Kidney epithelial cell (primary cell): ENCODE measurements around the gene SLX4. TPM values are rescaled to one million over a fixed set of nuclear protein-coding genes. Genes with fewer than 3 reads are reported as not detected.

Source experiments
- DNase-seq: peaks from one replicate; pipeline ENCODE4 v3.0.0-alpha.2; 2010; ENCODE audit warnings: low read depth
- H3K27me3 ChIP-seq: 2 replicates; pipeline ENCODE4 v1.6.0; 2011; ENCODE audit warnings: low read length; ENCODE audit not compliant: control insufficient read depth, insufficient read depth
- H3K36me3 ChIP-seq: 2 replicates; pipeline ENCODE4 v1.5.1; 2011; ENCODE audit warnings: low read length; ENCODE audit not compliant: control insufficient read depth, insufficient read depth
- H3K4me3 ChIP-seq: 2 replicates; pipeline ENCODE4 v1.5.1; 2011; ENCODE audit warnings: low read depth, mild to moderate bottlenecking, control low read depth, low read length
- total RNA-seq: library from RNA; depleted of rRNA; stranded (reverse); fragments of >200 nt; gene quantifications from 2 replicates; pipeline ENCODE4 v1.2.3, GENCODE V29; 2015
- TF ChIP-seq, protein P1 (sequence below): IDR thresholded peaks from 2 replicates; pipeline ENCODE4 v1.5.1; 2011; ENCODE audit warnings: mild to moderate bottlenecking, moderate library complexity, low read length, control low read depth, inconsistent platforms; ENCODE audit not compliant: insufficient read depth, poor library complexity, severe bottlenecking

SLX4 gene
- total RNA-seq, 1 donor from 2014 or later, result 6.4 TPM

DNA sequence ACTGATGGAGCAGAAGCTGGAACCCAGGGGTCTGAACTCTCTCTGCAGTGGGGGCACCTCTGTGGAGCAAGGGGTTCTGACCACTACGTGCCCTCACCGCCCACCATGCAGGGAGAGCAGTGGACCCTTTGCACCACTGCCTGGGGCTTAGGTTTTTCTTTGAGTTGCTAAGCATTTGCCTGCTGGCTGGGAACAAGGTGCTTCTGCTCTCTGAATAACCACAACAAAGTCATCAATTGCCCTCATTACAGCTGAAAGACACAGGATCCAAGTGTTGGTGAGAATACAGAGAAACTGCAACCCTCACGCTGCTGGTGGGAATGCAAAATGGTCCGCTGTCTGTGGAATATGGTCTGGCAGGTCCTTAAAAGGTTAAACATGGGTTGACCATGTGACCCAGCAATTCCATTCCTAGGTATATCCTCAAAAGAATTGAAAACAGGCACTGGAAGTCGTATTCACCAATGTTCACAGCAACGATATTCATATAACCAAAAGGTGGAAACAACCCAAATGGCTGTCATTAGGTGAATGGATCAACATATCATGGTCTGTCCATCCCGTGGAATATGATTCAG is 57.0 kb downstream of the SLX4 start:
- DNase-seq, result no peak
- H3K36me3 ChIP-seq, result no peaks in the 10 kb centered on the region
- no peak overlapping the region for H3K4me3 ChIP-seq
- TF ChIP-seq, protein P1, sequence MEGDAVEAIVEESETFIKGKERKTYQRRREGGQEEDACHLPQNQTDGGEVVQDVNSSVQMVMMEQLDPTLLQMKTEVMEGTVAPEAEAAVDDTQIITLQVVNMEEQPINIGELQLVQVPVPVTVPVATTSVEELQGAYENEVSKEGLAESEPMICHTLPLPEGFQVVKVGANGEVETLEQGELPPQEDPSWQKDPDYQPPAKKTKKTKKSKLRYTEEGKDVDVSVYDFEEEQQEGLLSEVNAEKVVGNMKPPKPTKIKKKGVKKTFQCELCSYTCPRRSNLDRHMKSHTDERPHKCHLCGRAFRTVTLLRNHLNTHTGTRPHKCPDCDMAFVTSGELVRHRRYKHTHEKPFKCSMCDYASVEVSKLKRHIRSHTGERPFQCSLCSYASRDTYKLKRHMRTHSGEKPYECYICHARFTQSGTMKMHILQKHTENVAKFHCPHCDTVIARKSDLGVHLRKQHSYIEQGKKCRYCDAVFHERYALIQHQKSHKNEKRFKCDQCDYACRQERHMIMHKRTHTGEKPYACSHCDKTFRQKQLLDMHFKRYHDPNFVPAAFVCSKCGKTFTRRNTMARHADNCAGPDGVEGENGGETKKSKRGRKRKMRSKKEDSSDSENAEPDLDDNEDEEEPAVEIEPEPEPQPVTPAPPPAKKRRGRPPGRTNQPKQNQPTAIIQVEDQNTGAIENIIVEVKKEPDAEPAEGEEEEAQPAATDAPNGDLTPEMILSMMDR, result no peak
- no peaks in the 10 kb centered on the region for H3K27me3 ChIP-seq

GRCh38 chr16:3553138-3553923 is 58.1 kb downstream of the SLX4 start:
- Histone ChIP-seq H3K36me3 (no peaks in the 10 kb centered on the region), H3K27me3 (no peaks in the 10 kb centered on the region), H3K4me3 (no peak overlapping the region)
- TF ChIP-seq, protein P1, result no peak
- no peak for DNase-seq

GRCh38 chr16:3550851-3551847 is 60.3 kb downstream of the SLX4 start:
- TF ChIP-seq, protein P1, result no peak
- no peak overlapping the region for H3K4me3 ChIP-seq
- no peaks in the 10 kb centered on the region for H3K36me3 ChIP-seq
- no peaks in the 10 kb centered on the region for H3K27me3 ChIP-seq
- no peak for DNase-seq

- DNase-seq, result no peak
- Histone ChIP-seq H3K36me3 (no peaks in the 10 kb centered on the region), H3K4me3 (no peak overlapping the region), H3K27me3 (no peaks in the 10 kb centered on the region)
- TF ChIP-seq, protein P1, result no peak
These were observed 61.5 kb downstream of the SLX4 start for GRCh38 chr16:3549906-3550305.

DNA sequence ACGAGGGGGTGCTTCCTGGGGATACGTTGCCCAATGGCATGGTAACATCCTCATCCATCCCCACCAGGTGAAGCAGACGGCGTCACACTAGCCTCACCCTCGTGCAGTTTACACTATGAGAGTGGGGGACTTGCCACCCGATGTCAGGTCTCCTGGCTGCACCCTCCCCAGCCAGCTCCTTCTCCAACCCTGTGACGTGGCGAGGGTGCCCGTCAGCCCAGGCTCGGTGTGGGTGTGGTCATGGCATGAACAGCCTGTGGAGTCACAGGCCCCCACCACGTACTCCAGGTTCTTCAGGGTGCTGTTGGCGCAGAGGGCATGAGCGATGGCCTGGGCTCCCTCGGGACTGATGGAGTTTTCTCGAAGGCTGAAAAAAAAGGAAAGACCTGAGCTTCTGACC is 62.5 kb downstream of the SLX4 start:
- H3K27me3 ChIP-seq, result no peaks in the 10 kb centered on the region
- no peaks in the 10 kb centered on the region for H3K36me3 ChIP-seq
- DNase-seq, result no peak
- H3K4me3 ChIP-seq, result no peak overlapping the region
- TF ChIP-seq, protein P1, result no peak
